GM19240 (cell line): ENCODE measurements around the gene DNAH14.

Experiments
- DNase-seq: peaks from one replicate; pipeline ENCODE4 v3.0.0; 2011; ENCODE audit warnings: low spot score; ENCODE audit not compliant: insufficient read length

The DNAH14 gene

GRCh38 chr1:225396357-225396756 lies 466.9 kb downstream of the DNAH14 start:
- DNase-seq: no peak

GRCh38 chr1:225400968-225401367 lies 471.5 kb downstream of the DNAH14 start:
- no peak for DNase-seq

- DNase-seq: no peak
Observed at GRCh38 chr1:225406976-225407725, 477.7 kb downstream of the DNAH14 start.

- no peak for DNase-seq
Observed at GRCh38 chr1:225407755-225408154, 478.3 kb downstream of the DNAH14 start.

- no peak for DNase-seq
Observed at GRCh38 chr1:225408249-225408648, 478.8 kb downstream of the DNAH14 start.

- no peak for DNase-seq
Observed at GRCh38 chr1:225409051-225409450, 479.6 kb downstream of the DNAH14 start.

- no peak for DNase-seq
Observed at GRCh38 chr1:225410036-225410435, 480.6 kb downstream of the DNAH14 start.

- DNase-seq: no peak
Observed at GRCh38 chr1:225412321-225412720, 482.8 kb downstream of the DNAH14 start.

- no peak for DNase-seq
Observed at GRCh38 chr1:225412803-225413351, 483.4 kb downstream of the DNAH14 start.

- DNase-seq: no peak
Observed at GRCh38 chr1:225413708-225414375, 484.4 kb downstream of the DNAH14 start.

- no peak for DNase-seq
Observed at GRCh38 chr1:225415307-225415706, 485.8 kb downstream of the DNAH14 start.

- no peak for DNase-seq
Observed at GRCh38 chr1:225415967-225416745, 486.7 kb downstream of the DNAH14 start.

- no peak for DNase-seq
Observed at GRCh38 chr1:225418059-225418458, 488.6 kb downstream of the DNAH14 start.

GRCh38 chr1:225418598-225418997 lies 489.1 kb downstream of the DNAH14 start:
- no peak for DNase-seq

GRCh38 chr1:225422031-225422605 lies 492.6 kb downstream of the DNAH14 start:
- DNase-seq: no peak

- no peak for DNase-seq
Observed at GRCh38 chr1:225422795-225423517, 493.5 kb downstream of the DNAH14 start.

GRCh38 chr1:225423518-225423855 lies 494.0 kb downstream of the DNAH14 start:
- no peak for DNase-seq

GRCh38 chr1:225424562-225425200 lies 495.2 kb downstream of the DNAH14 start:
- DNase-seq: no peak

GRCh38 chr1:225425201-225425786 lies 495.8 kb downstream of the DNAH14 start:
- no peak for DNase-seq
